HG03558 (cell line): ENCODE results near the gene NT5DC4.

Experiments
- ATAC-seq: cut with Tn5 transposase; IDR thresholded peaks from one replicate; pipeline ENCODE4 v1.9.1; 2021; ENCODE audit warnings: moderate number of reproducible peaks; ENCODE audit not compliant: unreplicated experiment; ENCODE audit errors: extremely low read depth

Gene NT5DC4

GRCh38 chr2:112749755-112750559, 29.1 kb downstream of the NT5DC4 start:
- ATAC-seq = peak; percentile 59

GRCh38 chr2:112750560-112750843, 29.7 kb downstream of the NT5DC4 start:
- no peak for ATAC-seq

GRCh38 chr2:112751451-112752197, 30.8 kb downstream of the NT5DC4 start:
- no peak for ATAC-seq

- ATAC-seq = no peak
Measured at GRCh38 chr2:112752667-112753066, 31.8 kb downstream of the NT5DC4 start.

DNA sequence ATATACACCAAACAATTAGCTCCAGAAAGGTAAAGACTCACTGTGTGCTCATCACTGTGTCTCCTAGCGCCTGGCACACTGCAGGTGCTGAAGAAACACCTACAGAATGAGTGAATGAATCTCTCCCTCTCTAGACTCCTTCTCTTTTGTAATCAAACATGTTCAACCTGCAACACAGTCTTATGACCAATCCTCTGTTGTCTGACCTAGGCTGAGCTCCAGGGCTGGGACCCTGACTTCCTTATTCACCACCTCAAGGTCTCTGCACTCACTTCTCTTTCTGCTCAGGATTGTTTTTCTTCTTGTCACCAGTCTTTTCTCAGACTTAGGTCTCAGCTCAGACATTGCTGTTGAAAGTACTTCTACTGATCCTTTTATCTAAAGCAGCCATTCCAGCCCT, 33.7 kb downstream of the NT5DC4 start:
- ATAC-seq = no peak

GRCh38 chr2:112755444-112755843, 34.6 kb downstream of the NT5DC4 start:
- ATAC-seq = no peak

- ATAC-seq = no peak
Measured at GRCh38 chr2:112756207-112756606, 35.4 kb downstream of the NT5DC4 start.

DNA sequence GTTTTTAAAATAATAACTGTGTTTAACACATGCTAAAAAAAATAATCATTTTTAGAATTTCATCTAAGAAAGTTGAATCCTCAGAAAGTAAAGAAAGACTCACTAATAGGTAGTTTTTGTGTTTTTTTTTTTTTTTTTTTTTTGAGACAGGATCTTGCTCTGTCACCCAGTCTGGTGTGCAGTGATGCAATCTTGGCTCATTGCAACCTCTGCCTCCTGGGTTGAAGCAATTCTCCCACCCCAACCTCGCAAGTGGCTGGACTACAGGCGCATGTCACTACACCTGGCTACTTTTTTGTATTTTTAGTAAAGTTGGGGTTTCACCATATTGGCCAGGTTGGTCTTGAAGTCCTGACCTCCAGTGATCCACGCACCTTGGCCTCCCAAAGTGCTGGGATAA, 36.4 kb downstream of the NT5DC4 start:
- no peak for ATAC-seq

DNA sequence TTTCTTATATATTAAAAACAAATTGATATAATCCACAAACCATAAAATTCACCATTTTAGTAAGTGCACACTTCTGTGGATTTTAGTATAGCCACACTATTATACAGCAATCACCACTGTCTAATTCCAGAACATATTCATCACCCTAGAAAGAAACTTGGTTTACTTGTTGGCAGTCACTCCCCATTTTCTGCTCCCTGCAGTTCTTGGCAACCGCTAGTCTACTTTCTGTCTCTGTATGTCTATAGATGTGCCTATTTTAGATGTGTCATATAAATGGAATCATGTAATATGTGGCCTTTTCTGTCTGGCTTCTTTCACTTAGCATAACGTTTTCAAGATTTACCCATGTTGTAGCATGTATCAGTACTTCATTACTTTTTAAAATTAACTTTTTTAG, 37.9 kb downstream of the NT5DC4 start:
- ATAC-seq = no peak

GRCh38 chr2:112760149-112760548, 39.3 kb downstream of the NT5DC4 start:
- ATAC-seq = no peak

DNA sequence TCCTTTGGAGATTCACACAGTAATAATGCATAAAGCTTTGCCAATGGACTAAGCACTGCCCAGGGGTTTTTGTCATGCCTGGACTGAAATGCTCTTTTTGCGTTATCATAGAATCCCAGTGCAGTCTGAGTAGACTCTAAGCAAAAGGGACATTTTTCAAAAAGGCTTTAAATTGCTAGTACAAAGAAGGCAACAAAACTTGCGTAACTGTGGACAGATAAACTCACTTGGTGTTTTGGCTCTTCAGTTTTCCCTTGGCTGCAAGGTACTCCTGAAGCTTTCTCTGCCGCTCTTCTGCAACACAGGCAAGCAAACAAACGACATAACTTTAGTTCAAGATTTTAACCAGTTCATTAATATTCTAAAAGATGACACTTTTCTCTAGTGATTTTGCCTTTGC, 41.5 kb downstream of the NT5DC4 start:
- ATAC-seq = no peak

- peak; percentile 95 for ATAC-seq
Measured at GRCh38 chr2:112764071-112765044, 43.5 kb downstream of the NT5DC4 start, which contains the start of gene CKAP2L. Gene CKAP2L, minus strand, starts transcription at chr2:112764609. Its CDS starts 11 bp downstream, at chr2:112764598.

GRCh38 chr2:112765251-112765650, 44.4 kb downstream of the NT5DC4 start:
- ATAC-seq = no peak

GRCh38 chr2:112767693-112768330, 47.0 kb downstream of the NT5DC4 start:
- no peak for ATAC-seq

- ATAC-seq = no peak
Measured at GRCh38 chr2:112768432-112768831, 47.6 kb downstream of the NT5DC4 start.

- no peak for ATAC-seq
Measured at GRCh38 chr2:112772322-112772721, 51.5 kb downstream of the NT5DC4 start.

DNA sequence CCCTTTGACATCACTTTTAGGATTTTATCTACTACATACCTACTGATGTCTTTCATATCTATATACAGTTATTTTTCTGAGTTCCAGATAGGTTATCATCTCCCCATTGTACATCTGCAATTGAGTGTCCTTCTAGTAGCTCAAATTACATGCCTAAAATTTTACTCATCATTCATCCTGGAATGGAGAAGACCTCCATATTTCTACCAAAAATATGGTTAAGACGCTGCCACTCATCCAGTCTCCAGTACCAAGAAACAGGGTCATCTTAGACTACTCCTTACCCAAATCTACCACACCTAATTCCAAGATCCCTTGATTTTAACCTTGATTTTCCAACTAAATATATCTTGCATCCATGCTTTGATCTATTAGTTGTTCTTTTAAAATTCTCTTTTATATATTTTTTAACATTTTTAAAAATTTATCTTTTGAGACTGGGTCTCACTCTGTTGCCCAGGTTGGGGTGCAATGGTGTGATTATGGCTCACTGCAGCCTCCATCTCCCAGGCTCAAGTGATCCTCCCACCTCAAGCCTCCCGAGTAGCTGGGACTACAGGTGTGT, 52.2 kb downstream of the NT5DC4 start:
- no peak for ATAC-seq

GRCh38 chr2:112773556-112773955, 52.7 kb downstream of the NT5DC4 start:
- ATAC-seq = no peak

GRCh38 chr2:112774536-112775285, 53.9 kb downstream of the NT5DC4 start:
- no peak for ATAC-seq
